ENCODE data around the gene MSMB.
"Not testable (repeated sequence)": the region's sequence is repeated elsewhere in the genome, so short reads cannot be mapped to it uniquely, and the experiment has no call there.

The MSMB gene

DNA sequence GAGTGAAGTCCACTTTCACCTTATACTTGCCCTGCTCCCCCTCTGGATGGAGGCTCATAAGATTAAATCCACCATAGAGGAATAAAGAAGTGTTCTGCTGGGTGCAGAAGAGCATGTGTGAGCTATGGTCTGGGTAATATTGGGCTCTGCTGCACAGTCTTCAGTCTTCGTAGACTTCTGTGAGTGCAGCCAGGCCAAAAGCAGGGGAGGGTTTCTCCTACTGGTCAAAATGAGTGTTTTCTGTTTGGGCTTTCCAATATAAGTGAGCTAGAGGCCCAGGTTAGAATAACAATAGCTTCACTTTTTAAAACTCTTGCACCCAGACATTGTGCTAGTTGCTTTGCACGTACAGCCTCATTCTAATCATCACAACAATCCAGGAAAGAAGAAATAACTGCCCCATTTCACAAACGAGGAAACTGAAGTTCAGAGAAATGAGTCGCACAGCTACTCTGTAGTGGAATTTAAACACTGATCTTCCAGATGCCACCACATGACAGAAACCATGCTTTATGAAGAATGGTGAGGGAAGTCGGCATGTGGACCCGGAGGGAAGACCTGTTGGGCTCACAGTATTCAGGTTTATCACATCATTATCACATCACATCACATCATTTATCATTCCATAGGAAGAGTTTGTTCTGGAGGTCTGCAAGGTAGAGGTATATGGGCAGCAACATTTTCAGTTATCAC, 23.8 kb upstream of the MSMB start:
- DNase-seq (ENCODE audit: low read depth in 3 of 3): no peak

DNA sequence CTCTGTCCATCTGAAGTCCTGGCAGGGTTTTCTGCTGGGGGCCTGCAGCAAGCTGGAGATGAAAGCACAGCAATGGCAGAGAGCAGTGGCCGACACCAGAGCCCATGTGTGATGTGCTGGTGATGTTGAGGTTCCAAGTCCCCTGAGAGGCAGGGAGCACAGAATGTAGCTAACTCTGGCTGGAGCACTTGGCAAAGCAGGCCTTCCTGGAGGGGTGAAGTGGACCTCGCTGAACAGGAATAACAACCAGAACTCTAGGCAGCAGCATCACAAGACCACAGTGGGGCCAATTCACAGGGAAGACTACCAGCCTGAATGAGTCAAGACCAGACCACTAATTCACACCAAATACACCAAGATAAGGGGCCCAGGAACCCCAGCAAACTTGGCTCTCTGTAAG, 22.8 kb upstream of the MSMB start:
- no peak for DNase-seq (ENCODE audit: low read depth in 3 of 3)

DNA sequence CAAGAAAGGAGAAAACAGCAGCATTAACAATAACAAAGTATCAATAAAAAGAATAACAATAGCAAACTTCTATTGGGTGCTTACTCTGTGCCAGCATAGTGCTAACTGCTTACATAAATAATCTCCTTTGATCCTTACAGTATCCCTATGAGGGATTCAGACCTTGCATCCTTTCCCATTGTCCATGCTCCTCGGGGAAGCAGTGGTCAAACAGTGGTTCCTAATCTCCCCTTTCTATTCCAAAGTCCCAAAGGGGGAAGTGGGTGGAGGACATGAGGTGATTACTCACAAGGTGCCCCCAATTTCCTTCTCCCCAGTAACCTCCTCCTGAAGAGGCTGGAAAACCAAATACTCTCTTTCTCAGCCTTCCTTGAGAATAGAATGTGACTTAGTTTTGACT, 22.0 kb upstream of the MSMB start:
- no peak for DNase-seq (ENCODE audit: low read depth in 3 of 3)

DNA sequence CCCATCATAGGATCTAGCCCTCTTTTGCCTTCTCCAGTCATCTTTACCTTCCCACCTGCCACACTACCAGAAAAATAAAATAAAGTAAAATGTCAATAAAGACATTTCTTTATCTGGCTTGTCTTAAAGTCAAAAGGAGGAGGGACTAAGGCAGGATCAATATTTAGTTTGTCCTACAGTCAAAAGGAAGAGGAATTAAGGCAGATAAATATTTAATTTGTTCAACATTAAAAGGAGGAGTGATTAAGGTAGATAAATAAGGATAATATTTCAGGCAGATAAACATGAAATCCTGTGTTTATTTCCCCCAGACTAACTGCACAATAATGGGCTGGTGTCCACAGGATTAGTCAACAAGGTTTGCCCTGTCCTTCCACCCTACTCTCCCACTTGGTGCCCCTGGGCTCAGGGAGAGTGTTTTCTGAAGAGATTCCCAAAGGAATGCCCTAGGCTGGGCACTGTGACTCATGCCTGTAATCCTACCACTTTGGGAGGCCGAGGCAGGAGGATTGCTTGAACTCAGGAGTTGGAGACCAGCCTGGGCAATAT, 18.3 kb upstream of the MSMB start:
- no peak for DNase-seq (ENCODE audit: low read depth in 3 of 3)

DNA sequence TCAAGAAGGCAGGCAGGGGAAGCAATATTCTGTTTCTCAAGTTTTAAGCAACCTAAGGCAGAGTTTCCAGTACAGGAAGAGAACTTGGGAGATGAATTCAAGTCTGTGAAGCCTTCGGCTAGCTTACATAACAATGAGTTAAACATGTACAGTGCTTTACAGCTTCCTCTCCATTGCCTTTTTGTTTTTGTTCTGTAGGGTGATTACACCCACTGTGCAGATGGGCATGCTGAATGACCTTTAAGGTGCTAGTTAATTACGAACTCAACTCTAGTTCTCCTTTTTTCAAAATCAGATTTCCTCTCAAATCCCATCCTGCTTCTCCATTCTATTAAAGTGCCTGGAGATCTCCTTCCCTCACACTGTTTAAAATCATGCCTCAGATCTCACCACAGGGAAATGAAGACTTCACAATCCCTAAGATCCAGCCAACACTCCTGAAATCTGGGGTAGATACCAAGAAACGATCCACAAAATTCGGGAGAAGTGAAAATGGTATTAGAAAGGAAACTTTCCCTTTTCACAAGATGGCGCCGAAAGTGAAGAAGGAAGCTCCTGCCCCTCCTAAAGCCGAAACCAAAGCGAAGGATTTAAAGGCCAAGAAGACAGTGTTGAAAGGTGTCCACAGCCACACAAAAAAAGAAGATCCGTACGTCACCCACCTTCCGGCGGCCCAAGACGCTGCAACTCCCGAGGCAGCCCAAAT, 16.8 kb upstream of the MSMB start:
- DNase-seq (ENCODE audit: low read depth in 3 of 3): no peak

DNA sequence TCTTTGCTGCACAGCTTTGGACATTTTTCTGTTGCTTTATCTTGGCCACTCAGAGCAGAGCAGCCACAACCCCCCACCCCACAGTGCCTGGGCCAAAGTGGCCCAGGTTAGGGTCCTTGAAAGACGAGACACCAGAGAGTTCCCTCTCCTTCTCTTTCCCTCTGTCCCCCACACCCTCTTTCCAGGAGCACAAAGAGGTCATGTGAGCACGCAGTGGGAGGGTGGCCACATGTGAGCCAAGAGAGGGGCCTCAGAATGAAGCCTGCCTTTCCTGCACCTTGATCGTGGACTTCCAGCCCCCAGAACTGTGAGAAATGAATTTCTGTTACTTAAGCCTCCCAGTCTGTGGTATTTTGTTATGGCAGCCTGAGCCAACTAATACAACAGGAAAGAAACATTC, 14.6 kb upstream of the MSMB start:
- DNase-seq (ENCODE audit: low read depth in 3 of 3): no peak

DNA sequence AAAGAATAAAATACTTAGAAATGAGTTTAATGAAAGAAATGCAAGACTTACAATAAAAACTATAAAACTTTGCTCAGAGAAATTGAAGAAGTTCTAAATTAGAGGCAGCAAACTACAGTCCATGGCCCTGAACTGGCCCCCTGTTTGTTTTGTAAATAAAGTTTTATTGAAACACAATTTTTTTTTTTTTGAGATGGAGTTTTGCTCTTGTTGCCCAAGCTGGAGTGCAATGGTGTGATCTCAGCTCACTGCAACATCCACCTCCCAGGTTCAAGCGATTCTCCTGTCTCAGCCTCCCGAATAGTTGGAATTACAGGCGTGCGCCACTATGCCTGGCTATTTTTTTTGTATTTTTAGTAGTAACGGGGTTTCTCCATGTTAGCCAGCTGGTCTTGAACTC, 11.9 kb upstream of the MSMB start:
- DNase-seq (ENCODE audit: low read depth in 3 of 3): not testable (repeated sequence)

DNA sequence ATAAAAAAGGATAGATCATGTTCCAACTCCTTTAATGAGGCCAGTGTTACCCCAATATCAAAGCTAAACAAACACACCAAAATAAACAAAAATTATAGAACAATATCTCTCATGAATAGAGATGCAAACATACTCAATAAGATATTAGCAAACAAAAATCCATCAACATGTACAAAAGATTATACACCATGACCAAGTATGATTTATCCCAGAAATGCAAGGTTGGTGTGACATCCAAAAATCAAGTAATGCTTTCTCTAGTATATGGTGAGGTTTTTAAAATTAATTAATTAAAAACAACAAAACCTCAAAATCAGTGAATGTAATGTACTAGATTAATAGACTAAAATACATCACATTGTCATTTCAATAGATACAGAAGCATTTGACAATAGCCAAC, 11.0 kb upstream of the MSMB start:
- DNase-seq (ENCODE audit: low read depth in 3 of 3): no peak

DNA sequence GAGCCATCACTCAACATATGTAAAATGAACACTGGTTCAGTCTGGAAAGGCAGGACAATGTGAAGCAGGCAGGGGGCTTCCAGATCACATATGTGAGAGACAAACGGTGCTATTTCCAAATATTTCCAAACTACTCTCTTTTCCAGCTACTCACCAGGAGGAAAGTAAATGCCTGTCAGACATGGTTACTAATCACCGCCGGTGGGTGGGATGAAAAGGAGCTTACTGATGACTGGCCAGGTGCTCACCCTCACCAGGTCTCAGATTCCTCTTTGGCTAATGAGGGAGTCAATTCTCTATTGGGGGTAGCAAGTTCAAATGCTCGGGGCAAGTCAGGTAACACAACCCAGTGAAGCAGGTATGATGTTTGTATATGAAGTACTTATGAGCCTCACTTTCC, 9.7 kb upstream of the MSMB start:
- no peak for DNase-seq (ENCODE audit: low read depth in 3 of 3)

DNA sequence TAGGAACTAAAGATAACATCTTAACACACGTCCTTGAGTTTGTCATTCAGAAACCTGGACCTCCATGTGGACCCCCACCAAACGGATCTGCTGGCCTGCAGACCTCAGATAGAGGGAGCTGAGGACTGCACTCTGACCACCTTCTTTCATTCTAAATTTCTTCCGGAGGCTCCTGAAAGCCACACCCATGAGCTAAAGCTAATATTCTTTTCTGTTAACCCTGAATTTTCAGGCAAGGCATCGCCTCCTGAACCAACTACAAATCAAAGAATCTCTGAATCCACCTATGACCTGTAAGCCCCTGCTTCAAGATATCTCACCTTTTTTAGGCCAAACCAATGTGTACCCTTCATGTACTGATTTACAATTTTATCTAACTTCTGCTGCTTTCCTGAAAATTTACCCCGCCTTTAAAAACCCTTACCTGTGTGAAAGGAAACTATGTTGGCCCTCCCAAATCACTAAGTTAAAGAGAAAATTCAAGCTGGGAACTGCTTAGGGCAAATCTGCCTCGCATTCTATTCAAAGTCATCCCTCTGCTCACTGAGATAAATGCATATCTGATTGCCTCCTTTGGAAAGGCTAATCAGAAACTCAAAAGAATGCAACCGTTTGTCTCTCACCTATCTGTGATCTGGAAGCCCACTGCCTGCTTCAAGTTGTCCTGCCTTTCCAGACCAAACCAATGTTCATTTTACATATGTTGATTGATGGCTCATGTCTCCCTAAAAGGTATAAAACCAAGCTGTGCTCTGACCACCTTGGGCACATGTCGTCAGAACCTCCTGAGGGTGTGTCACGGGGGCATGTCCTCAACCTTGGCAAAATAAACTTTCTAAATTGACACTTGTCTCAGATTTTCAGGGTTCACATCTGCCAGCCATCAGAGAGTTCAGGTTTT, 7.7 kb upstream of the MSMB start:
- no peak for DNase-seq (ENCODE audit: low read depth in 3 of 3)

DNA sequence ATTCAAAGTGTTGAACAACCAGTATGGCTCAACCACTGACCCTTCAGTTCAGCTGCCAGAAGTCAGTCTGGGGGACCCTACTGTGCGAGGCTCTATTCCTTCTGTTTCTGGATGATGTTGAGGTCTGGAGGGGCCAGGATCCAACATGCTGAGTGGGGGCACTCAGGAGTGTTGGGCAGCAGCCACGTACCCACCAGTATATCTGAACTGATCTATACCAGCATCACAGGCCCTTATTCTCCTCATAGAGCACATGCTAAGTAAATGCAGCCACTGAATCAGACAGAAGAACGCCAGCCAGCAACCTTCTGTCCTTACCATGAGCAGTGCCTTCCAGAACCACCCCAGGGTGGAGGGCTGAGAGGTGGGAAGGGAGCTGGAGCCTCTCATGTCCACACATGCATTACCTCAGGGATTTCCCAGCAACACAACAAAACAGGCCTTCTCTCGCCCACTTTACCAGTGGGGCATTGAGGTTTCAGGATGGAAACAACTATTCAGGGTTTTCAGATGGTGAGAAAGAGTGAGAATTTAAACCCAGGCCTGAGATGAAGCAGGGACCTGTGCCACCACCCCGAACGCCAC, 6.8 kb upstream of the MSMB start:
- no peak for DNase-seq (ENCODE audit: low read depth in 3 of 3)

DNA sequence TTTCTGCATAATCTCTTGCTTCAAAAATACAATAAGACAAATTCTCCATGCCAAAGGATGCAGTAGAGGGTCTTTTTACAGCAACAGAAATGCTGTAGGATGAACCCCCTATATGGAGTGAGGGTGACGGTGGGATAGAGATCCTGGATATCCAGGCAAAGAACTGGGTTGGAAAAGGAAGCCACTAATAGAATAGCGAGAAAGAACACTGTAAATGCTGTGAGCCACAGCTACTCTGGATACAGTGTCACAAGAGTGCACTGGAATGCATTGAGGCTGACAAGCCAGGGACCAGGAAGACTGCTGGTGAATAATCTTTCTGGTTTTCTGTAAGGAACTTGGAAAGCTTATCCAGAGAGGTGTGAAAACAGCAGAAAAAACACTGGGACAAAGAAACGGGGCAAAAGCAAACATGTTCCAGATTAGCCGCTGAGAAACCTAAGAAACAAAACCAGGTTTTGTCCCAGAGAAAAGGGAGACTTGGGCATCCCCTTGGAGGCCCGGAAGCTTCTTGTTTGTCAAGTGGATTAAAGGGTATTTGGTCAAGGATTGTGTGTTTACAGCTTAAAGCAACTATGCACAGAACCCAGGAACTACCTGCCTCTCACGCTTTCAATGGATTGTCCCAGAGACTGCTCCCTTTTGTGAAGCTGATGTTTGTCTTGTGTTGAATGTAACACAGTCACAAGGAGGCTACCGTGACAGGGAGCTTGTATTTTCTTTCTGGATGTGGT, 6.2 kb upstream of the MSMB start:
- DNase-seq (ENCODE audit: low read depth in 3 of 3): no peak

DNA sequence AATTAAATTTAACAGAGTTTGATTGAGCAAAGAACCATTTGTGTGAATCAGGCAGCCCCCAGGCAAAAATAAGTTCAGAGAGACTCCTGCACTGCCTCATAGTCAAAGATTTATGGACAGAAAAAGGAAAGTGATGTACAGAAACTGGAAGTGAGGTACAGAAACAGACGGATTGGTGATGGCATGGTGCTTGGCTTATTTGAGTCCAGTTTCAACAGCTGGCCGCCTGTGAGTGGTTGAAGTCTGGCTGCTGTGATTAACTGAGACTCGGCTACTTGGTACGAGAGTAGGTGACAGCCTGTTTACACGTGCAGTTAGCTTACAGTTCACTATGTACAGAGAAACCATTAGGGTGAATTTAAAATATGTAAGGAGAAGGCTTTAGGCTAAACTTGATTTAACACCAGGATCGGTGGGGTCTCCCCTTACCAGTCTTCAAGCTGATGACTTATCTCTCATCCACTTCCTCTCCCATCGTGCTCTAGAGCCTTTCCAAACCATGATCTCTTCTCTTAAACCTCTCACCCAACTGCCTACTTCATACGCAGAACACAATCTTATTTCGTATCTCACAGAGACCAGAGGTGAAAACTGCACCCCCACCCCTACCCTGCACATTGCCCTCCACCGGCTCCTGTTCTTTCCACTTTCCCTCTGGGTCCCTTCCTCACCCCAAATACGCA, 5.0 kb upstream of the MSMB start:
- DNase-seq (ENCODE audit: low read depth in 3 of 3): no peak

DNA sequence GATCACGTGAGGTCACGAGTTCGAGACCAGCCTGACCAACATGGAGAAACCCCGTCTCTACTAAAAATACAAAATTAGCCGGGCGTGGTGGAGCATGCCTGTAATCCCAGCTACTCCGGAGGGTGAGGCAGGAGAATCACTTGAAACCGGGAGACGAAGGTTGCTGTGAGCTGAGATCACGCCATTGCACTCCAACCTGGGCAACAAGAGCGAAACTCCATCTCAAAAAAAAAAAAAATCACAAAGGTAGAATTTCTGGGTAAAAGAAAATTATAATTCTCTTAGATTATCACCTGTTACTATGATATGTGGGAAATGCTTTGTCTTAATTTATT, 3.4 kb upstream of the MSMB start:
- not testable (repeated sequence) for DNase-seq (ENCODE audit: low read depth in 3 of 3)

DNA sequence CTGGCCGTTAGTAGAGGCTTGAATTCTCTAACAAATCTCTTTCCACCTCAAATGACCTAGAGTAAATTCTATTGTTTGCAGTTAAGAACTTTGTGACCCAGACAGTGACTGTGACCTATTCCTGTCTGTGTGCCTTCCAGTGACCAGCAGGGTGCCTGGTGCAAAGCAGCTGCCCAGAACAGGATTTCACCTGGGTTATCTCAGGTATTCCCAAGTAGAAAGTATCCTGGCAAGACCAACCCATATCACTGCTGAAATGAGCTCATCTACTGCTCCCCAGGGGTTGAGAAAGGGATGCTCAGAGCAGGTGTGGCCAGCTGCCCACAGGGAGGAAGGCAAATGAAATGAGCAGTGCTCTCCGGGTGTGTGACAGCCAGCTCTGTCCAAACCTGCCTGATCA, 2.1 kb upstream of the MSMB start:
- DNase-seq (ENCODE audit: low read depth in 3 of 3): no peak

DNA sequence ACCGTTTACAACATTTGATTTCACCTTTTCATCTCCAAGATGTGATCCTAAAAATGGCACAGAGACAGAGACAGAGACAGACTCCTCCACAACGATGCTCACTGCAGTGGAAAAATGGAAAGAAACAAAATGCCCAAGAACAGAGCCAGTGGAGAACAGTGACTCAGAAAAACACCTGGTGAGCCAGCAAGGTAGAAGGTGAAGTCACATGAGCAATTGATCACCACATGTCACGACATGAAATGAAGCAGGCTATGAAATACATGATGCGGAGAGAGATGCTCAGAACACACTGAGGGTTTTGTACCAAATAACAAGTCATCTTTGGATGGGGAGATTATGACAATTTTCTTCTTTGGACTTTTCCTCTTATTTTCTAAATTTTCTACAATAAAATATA, 3.5 kb downstream of the MSMB start:
- DNase-seq (ENCODE audit: low read depth in 3 of 3): no peak

DNA sequence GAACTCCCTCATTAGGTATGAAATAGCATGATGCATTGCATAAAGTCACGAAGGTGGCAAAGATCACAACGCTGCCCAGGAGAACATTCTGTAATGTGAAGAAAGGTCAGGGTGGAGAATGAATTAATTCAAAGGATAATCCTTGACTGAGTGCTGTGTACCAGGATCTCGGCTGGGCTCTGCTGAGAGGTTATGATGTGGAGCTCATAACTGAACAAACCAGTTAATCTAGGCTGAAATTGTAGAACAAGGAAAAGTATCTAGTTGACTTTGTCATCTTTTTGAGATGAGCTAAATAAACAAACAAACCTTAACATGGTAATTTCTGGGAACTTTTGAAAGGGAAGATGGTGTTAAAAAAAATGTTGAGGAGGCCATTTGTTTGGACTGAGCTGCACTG, 6.1 kb downstream of the MSMB start:
- no peak for DNase-seq (ENCODE audit: low read depth in 3 of 3)

DNA sequence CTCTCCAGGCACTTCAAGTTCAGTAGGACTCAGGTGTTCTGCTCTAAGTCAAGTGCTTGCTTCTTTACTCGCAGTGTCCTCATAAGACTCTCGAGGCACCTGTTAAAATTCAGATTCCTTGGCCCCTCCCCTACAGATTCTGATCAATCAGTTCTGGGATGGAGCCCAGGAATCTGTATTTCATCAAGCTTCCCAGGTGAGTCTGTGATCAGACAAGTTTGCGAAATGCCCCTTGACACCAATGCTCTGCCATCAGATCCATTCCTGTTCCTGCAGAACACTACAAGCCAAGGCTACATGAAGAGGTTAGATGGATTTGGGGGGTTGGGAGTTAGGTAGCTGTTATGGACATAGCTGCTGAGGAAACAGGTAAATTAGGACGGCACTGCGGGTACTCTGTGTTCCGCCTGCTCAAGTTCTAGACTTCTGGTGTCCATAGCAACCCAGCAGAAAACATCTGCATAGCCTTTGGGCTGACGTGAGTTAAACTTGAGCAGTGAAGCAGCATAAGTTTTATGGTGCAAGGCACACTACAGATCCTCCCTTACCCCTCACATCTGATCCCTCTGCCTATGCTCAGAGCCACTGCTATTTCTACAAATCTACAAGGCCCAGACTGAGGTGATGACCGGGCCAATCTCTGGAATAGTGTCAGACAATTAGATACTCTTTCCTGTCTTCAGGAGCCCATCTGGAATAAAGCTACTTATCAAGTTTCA, 8.8 kb downstream of the MSMB start:
- DNase-seq (ENCODE audit: low read depth in 3 of 3): no peak

DNA sequence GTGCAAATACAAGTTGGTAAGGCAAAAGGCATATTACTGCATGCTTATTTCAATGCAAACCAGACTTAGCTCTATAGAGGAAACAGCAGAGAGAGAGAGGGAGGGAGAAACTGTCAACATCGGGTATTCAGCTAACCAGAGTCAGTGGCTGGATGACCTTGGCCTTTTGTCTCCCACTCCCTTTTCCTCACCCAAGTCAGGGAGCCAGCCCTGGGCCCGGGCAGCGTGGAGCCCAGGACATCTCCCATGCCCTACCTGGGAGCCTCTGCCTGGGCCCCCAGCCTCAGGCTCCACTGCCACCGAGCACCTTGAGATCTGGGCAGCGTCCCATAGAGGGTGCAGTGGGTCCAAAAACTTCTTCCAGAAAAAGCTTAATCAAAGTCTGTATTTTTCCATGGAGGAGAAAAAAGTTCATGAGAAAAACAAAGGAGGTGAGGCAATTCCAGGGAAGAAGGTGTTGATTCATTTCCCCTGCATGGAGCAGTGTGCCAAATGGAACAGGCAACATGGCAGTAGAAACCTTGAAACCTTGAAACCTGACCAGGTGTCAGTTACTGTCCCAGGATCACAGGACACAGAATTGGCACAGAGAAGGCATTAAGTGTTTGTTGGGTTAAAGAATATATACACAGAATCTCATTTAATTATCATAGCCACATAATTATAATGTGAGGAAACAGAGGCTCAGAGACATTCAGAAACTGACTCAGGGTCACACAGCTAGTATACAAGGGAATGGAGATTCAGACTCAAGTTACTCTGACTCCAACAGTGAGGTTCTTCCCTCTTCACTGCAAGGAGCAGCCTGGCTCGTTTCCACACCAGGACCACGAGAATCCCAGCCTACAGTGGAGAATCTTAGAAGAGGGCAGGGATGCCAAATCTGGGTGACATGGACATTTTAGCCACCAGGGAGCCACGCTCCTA, 9.9 kb downstream of the MSMB start:
- no peak for DNase-seq (ENCODE audit: low read depth in 3 of 3)

Measured in stimulated activated CD4-positive, alpha-beta T cell treated with anti-CD3 and anti-CD28 coated beads, TNF-alpha, amount 100 ng/mL, for 4 hours (primary cell).